BLaER1 treated with 17β-estradiol and CSF1 and Interleukin-3, amounts not matched to agents 10 nM and 100 nM (cell line): ENCODE measurements around the gene PRKAR1A.
A peak's percentile ranks its signal among the peaks of the same experiment; 100 is the strongest.
"Not testable (repeated sequence)": the region's sequence is repeated elsewhere in the genome, so short reads cannot be mapped to it uniquely, and the experiment has no call there.

ENCODE experiments used
- H3K27ac ChIP-seq, 11 experiments: shearing (Covaris generic); formaldehyde crosslinking; 2 replicates each; pipeline ENCODE4 v1.8.1; 2022
- H3K27me3 ChIP-seq, 11 experiments: shearing (Covaris generic); formaldehyde crosslinking; 2 replicates each; pipeline ENCODE4 v1.8.1; 2022
- H3K36me3 ChIP-seq, 11 experiments: shearing (Covaris generic); formaldehyde crosslinking; 2 replicates each; pipeline ENCODE4 v1.8.1; 2022
- H3K4me1 ChIP-seq, 10 experiments: shearing (Covaris generic); formaldehyde crosslinking; 2 replicates each; pipeline ENCODE4 v1.8.1; 2022
- H3K4me2 ChIP-seq, 11 experiments: shearing (Covaris generic); formaldehyde crosslinking; 2 replicates each; pipeline ENCODE4 v1.8.1; 2022
- H3K4me3 ChIP-seq, 10 experiments: shearing (Covaris generic); formaldehyde crosslinking; 2 replicates each; pipeline ENCODE4 v1.8.1; 2022
- H3K9ac ChIP-seq, 11 experiments: shearing (Covaris generic); formaldehyde crosslinking; 2 replicates each; pipeline ENCODE4 v1.8.1; 2022
- H3K9me3 ChIP-seq, 11 experiments: shearing (Covaris generic); formaldehyde crosslinking; replicated peaks in 1 of 11; 2 replicates each; pipeline ENCODE4 v1.8.1; 2022
- H4K20me1 ChIP-seq, 11 experiments: shearing (Covaris generic); formaldehyde crosslinking; 2 replicates each; pipeline ENCODE4 v1.8.1; 2022
- Cebpa-rat ChIP-seq, 11 experiments: shearing (Covaris generic); IDR thresholded peaks; 2 replicates each; pipeline ENCODE4 v1.8.1; 2022

The PRKAR1A gene

GRCh38 chr17:68576137-68576536 lies 63.9 kb downstream of the PRKAR1A start:
- Histone ChIP-seq H3K4me3 (no peak overlapping the region), H4K20me1 (no peaks in the 10 kb centered on the region), H3K27ac (no peak overlapping the region), H3K27me3 (no peaks in the 10 kb centered on the region), H3K4me2 (no peak overlapping the region), H3K9me3 (peaks cover 0 to 9% (median 0%) of the 10 kb centered on the region in 11 experiments; a peak in 1 of 22 replicates), H3K4me1 (peaks cover 0 to 4% (median 0%) of the 10 kb centered on the region in 10 experiments; a peak in 1 of 20 replicates), H3K9ac (no peak overlapping the region), H3K36me3 (no peaks in the 10 kb centered on the region)
- no peak for TF ChIP-seq Cebpa-rat (IDR thresholded peaks at IDR 0.05)

- no peak overlapping the region for H3K27ac ChIP-seq
- no peak overlapping the region for H3K9ac ChIP-seq
- no peak for TF ChIP-seq Cebpa-rat (IDR thresholded peaks at IDR 0.05)
Observed at GRCh38 chr17:68576811-68577496, 64.7 kb downstream of the PRKAR1A start.

GRCh38 chr17:68577497-68577821 lies 65.2 kb downstream of the PRKAR1A start:
- TF ChIP-seq Cebpa-rat (IDR thresholded peaks at IDR 0.05), result no peak
- H3K9ac ChIP-seq, result no peak overlapping the region
- H3K27ac ChIP-seq, result no peak overlapping the region
- H4K20me1 ChIP-seq, result no peaks in the 10 kb centered on the region
- no peaks in the 10 kb centered on the region for H3K27me3 ChIP-seq
- no peak overlapping the region for H3K4me2 ChIP-seq
- H3K9me3 ChIP-seq, result peaks cover 0 to 9% (median 0%) of the 10 kb centered on the region in 11 experiments; a peak in 1 of 22 replicates
- H3K4me1 ChIP-seq, result peaks cover 0 to under 1% (median 0%) of the 10 kb centered on the region in 10 experiments; a peak in 1 of 20 replicates
- no peak overlapping the region for H3K4me3 ChIP-seq
- no peaks in the 10 kb centered on the region for H3K36me3 ChIP-seq

More at GRCh38 chr17:68576811-68577496, 64.7 kb downstream of the PRKAR1A start:
- Histone ChIP-seq H3K36me3 (no peaks in the 10 kb centered on the region), H4K20me1 (no peaks in the 10 kb centered on the region), H3K4me3 (no peak overlapping the region), H3K4me2 (no peak overlapping the region), H3K4me1 (peaks cover 0 to 4% (median 0%) of the 10 kb centered on the region in 10 experiments; a peak in 1 of 20 replicates), H3K27me3 (no peaks in the 10 kb centered on the region), H3K9me3 (peaks cover 0 to 9% (median 0%) of the 10 kb centered on the region in 11 experiments; a peak in 1 of 22 replicates)

DNA sequence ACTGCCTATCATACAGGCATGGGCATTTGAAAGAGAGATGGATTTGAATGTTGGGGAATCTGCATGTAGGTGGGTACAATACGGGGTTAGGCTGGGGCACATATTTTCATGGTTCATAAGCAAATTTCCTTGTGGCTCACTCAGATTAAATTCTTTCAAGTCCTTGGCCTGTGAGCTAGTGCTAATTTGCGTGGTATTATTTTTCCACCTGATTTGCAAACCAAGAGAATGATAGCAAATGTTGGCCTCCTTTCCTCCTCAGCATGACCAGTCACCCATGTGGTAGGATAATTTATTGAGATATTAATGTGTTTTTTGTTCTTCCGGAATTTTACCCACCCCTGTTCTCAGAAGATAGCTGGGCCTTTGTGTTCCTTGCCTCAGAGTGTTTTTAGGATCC lies 66.0 kb downstream of the PRKAR1A start:
- H3K9ac ChIP-seq, result no peak overlapping the region
- no peaks in the 10 kb centered on the region for H3K4me1 ChIP-seq
- H4K20me1 ChIP-seq, result no peaks in the 10 kb centered on the region
- TF ChIP-seq Cebpa-rat (IDR thresholded peaks at IDR 0.05), result no peak
- no peaks in the 10 kb centered on the region for H3K36me3 ChIP-seq
- peaks cover 0 to 9% (median 0%) of the 10 kb centered on the region in 11 experiments; a peak in 1 of 22 replicates for H3K9me3 ChIP-seq
- no peak overlapping the region for H3K4me2 ChIP-seq
- no peak overlapping the region for H3K27ac ChIP-seq
- H3K4me3 ChIP-seq, result no peak overlapping the region
- no peaks in the 10 kb centered on the region for H3K27me3 ChIP-seq

GRCh38 chr17:68579194-68579927 lies 67.1 kb downstream of the PRKAR1A start:
- Histone ChIP-seq H3K4me1 (no peaks in the 10 kb centered on the region), H3K9ac (no peak overlapping the region; a peak in 1 of 22 replicates), H3K36me3 (no peaks in the 10 kb centered on the region), H3K27ac (peak overlapping the region in 3 of 11 experiments; percentile 9 to 54 (median 25); a peak in 4 of 22 replicates), H3K9me3 (peaks cover 0 to 9% (median 0%) of the 10 kb centered on the region in 11 experiments; a peak in 1 of 22 replicates), H4K20me1 (no peaks in the 10 kb centered on the region), H3K27me3 (no peaks in the 10 kb centered on the region), H3K4me2 (no peak overlapping the region), H3K4me3 (no peak overlapping the region)
- no peak for TF ChIP-seq Cebpa-rat (IDR thresholded peaks at IDR 0.05)

- Histone ChIP-seq H3K4me3 (no peak overlapping the region), H3K27me3 (no peaks in the 10 kb centered on the region), H3K4me2 (no peak overlapping the region; a peak in 1 of 22 replicates), H4K20me1 (no peaks in the 10 kb centered on the region), H3K36me3 (no peaks in the 10 kb centered on the region), H3K9me3 (peaks cover 0 to 9% (median 0%) of the 10 kb centered on the region in 11 experiments; a peak in 1 of 22 replicates), H3K9ac (no peak overlapping the region; a peak in 1 of 22 replicates), H3K27ac (peak overlapping the region in 2 of 11 experiments; percentile 25 to 54; a peak in 4 of 22 replicates), H3K4me1 (no peaks in the 10 kb centered on the region)
- 0 out of 22 replicates have a peak, but pooled peaks of 1 of the 11 experiments have one; percentile 23 for TF ChIP-seq Cebpa-rat (IDR thresholded peaks at IDR 0.05)
Observed at GRCh38 chr17:68580236-68580770, 68.1 kb downstream of the PRKAR1A start.

DNA sequence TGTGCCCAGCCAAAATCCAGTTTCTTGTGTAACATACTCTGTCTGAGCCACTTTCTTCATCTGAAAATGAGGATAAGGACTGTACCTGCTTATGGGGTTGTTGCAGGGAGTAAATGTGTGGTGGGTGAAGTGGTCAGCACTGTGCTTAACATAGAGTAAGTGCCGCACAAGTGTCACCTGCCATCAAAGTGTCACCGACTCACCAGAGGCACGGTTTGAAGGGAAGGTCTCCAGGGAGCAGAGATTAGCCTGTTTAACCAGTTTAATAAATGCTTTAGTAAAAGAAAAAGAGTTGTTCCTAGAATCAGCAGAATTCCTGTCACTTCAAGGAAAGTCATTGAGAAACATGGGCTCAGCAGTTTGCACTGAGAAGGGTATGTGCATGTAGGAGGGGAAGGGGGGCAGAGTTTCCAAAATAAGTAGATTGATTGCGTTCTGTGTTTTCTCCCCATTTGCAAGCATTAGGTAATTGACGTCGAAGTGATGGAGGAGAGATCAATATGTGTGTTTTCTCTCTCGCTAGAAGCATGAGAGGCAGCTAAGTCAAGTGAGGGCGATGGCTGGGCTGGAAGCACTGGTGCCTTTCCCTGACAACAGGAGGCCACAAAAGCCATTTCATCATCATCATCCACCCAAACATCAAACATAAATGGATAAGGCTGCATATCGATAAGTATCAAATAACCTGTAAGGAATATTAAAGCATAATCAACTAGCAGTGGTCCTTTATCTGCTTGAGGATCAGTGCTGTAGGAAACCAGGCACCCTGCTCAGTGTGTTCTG lies 69.8 kb downstream of the PRKAR1A start:
- TF ChIP-seq Cebpa-rat (IDR thresholded peaks at IDR 0.05), result no peak
- no peak overlapping the region for H3K9ac ChIP-seq
- H3K36me3 ChIP-seq, result no peaks in the 10 kb centered on the region
- H3K9me3 ChIP-seq, result peaks cover 0 to 9% (median 0%) of the 10 kb centered on the region in 11 experiments; a peak in 1 of 22 replicates
- H3K4me2 ChIP-seq, result no peak overlapping the region
- no peaks in the 10 kb centered on the region for H4K20me1 ChIP-seq
- H3K4me3 ChIP-seq, result no peak overlapping the region
- no peaks in the 10 kb centered on the region for H3K27me3 ChIP-seq
- no peak overlapping the region for H3K27ac ChIP-seq
- H3K4me1 ChIP-seq, result no peaks in the 10 kb centered on the region

DNA sequence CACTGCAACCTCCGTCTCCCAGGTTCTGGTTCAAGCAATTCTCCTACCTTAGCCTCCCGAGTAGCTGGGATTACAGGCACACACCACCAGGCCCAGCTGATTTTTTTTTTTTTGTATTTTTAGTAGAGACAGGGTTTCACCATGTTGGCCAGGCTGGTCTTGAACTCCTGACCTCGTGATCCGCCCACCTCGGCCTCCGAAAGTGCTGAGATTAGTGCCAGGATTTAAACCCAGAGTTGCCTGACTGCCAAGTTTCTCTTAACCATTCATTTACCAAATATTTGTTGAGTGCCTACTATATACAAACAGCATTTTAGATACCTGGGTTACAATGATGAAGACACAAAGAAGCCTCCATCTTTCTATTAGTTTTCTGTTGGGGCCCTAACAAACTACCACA lies 70.6 kb downstream of the PRKAR1A start:
- not testable (repeated sequence) for H3K4me3 ChIP-seq, H3K36me3 ChIP-seq, H3K27me3 ChIP-seq, H3K4me1 ChIP-seq, H3K4me2 ChIP-seq, H4K20me1 ChIP-seq, H3K9ac ChIP-seq, H3K9me3 ChIP-seq, H3K27ac ChIP-seq
